Stimulated activated naive CD8-positive, alpha-beta T cell treated with anti-CD3 and anti-CD28 coated beads, Interleukin-15, Interleukin-2, amounts not matched to agents 100 ng/mL and 50 ng/mL, for 24 hours (primary cell): Measurements from ENCODE around the gene ATN1.
A peak's percentile ranks its signal among the peaks of the same experiment; 100 is the strongest.

Experiments used
- H3K27ac Mint-ChIP-seq: one replicate; pipeline ENCODE4 v1.8.0; 2021; ENCODE audit warnings: mild to moderate bottlenecking, mixed read lengths
- H3K27me3 Mint-ChIP-seq: one replicate; pipeline ENCODE4 v1.8.0; 2021; ENCODE audit warnings: mixed read lengths
- H3K36me3 Mint-ChIP-seq: one replicate; pipeline ENCODE4 v1.8.0; 2021; ENCODE audit warnings: low read depth, mixed read lengths
- H3K4me1 Mint-ChIP-seq: one replicate; pipeline ENCODE4 v1.8.0; 2021; ENCODE audit warnings: low read depth, mixed read lengths
- H3K4me3 Mint-ChIP-seq: one replicate; pipeline ENCODE4 v1.8.0; 2021; ENCODE audit warnings: mild to moderate bottlenecking, mixed read lengths
- H3K9me3 Mint-ChIP-seq: one replicate; pipeline ENCODE4 v1.8.0; 2021; ENCODE audit warnings: mixed read lengths

The ATN1 gene

DNA sequence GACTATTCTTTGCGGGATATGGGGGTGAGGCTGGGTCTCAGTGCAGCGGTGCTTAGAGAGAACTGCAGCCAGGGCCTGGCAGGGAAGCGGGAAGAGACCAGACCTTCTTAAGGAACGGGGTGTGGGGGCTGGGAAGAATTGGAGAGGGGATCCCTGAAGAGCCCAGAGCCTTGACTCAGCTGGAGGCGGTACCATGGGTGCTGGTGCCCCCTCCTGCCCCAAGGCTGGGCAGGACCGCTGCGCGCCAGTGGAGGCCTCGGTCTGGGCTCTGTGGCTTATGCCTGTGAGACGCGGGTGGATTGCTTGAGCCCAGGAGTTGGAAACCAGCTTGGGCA is 14.5 kb downstream of the ATN1 start:
- H3K27ac Mint-ChIP-seq: peak overlapping the region; percentile 99
- no peaks in the 10 kb centered on the region for H3K9me3 Mint-ChIP-seq
- peaks cover 63% of the 10 kb centered on the region for H3K4me1 Mint-ChIP-seq
- H3K27me3 Mint-ChIP-seq: peaks cover 4% of the 10 kb centered on the region
- H3K4me3 Mint-ChIP-seq: no peak overlapping the region
- H3K36me3 Mint-ChIP-seq: peaks cover 31% of the 10 kb centered on the region

- H3K27ac Mint-ChIP-seq: peak overlapping the region; percentile 99
- peak overlapping the region; percentile 98 for H3K4me3 Mint-ChIP-seq
- H3K9me3 Mint-ChIP-seq: no peaks in the 10 kb centered on the region
- H3K36me3 Mint-ChIP-seq: peaks cover 31% of the 10 kb centered on the region
- H3K4me1 Mint-ChIP-seq: peaks cover 68% of the 10 kb centered on the region
- H3K27me3 Mint-ChIP-seq: peaks cover 4% of the 10 kb centered on the region
Observed at GRCh38 chr12:6943389-6943721, 15.6 kb downstream of the ATN1 start.

GRCh38 chr12:6943722-6944380 is 16.1 kb downstream of the ATN1 start, which contains the start of the genes C12orf57 and RNU7-1:
Gene C12orf57, plus strand, starts transcription at chr12:6944022. Its CDS starts 100 bp downstream, at chr12:6944122.
Gene RNU7-1, plus strand, starts transcription at chr12:6943816.
- H3K27ac Mint-ChIP-seq: peak within 1 kb of the TSS; percentile 99
- peaks cover 71% of the 10 kb centered on the region for H3K4me1 Mint-ChIP-seq
- H3K36me3 Mint-ChIP-seq: peaks cover 31% of the 10 kb centered on the region
- no peaks in the 10 kb centered on the region for H3K9me3 Mint-ChIP-seq
- H3K27me3 Mint-ChIP-seq: peaks cover 4% of the 10 kb centered on the region
- H3K4me3 Mint-ChIP-seq: peak within 1 kb of the TSS; percentile 98

GRCh38 chr12:6944381-6945186 is 16.8 kb downstream of the ATN1 start:
- H3K4me3 Mint-ChIP-seq: peak overlapping the region; percentile 98
- peaks cover 71% of the 10 kb centered on the region for H3K4me1 Mint-ChIP-seq
- H3K27ac Mint-ChIP-seq: peak overlapping the region; percentile 99
- no peaks in the 10 kb centered on the region for H3K9me3 Mint-ChIP-seq
- H3K27me3 Mint-ChIP-seq: peaks cover 4% of the 10 kb centered on the region
- H3K36me3 Mint-ChIP-seq: peaks cover 26% of the 10 kb centered on the region

GRCh38 chr12:6945613-6946012 is 17.9 kb downstream of the ATN1 start:
- Mint-ChIP-seq H3K4me1 (peaks cover 81% of the 10 kb centered on the region), H3K4me3 (peak overlapping the region; percentile 98), H3K27ac (peak overlapping the region; percentile 99), H3K9me3 (no peaks in the 10 kb centered on the region), H3K27me3 (peaks cover 4% of the 10 kb centered on the region), H3K36me3 (peaks cover 23% of the 10 kb centered on the region)

- peaks cover 4% of the 10 kb centered on the region for H3K27me3 Mint-ChIP-seq
- peaks cover 23% of the 10 kb centered on the region for H3K36me3 Mint-ChIP-seq
- peaks cover 86% of the 10 kb centered on the region for H3K4me1 Mint-ChIP-seq
- H3K27ac Mint-ChIP-seq: peak overlapping the region; percentile 99
- H3K4me3 Mint-ChIP-seq: peak overlapping the region; percentile 98
- no peaks in the 10 kb centered on the region for H3K9me3 Mint-ChIP-seq
Observed at GRCh38 chr12:6946033-6946919, 18.5 kb downstream of the ATN1 start.

- Mint-ChIP-seq H3K36me3 (peaks cover 23% of the 10 kb centered on the region), H3K4me1 (peaks cover 86% of the 10 kb centered on the region), H3K27me3 (peaks cover 4% of the 10 kb centered on the region), H3K4me3 (peak overlapping the region; percentile 98), H3K9me3 (no peaks in the 10 kb centered on the region), H3K27ac (peak overlapping the region; percentile 99)
Observed at GRCh38 chr12:6946920-6947374, 19.2 kb downstream of the ATN1 start.

DNA sequence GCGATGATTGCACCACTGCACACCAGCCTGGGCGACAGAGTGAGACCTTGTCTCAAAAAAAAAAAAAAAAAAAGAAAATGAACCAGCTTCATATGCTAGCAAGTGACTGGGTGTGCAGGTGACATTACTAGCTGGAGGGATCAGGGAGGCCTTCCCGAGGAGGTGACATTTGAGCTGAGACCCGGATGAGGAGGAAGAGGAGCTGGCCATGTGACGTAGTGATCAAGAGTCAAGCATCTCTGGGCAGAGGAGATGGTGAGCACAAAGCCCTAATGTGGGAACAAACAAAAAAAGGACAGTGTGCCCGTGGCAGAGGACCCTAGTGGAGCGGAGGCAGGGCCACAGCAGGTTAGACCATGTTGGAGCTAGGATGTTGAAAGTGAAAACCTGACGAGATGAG is 19.9 kb downstream of the ATN1 start:
- no peaks in the 10 kb centered on the region for H3K9me3 Mint-ChIP-seq
- H3K4me3 Mint-ChIP-seq: peak overlapping the region; percentile 98
- H3K36me3 Mint-ChIP-seq: peaks cover 28% of the 10 kb centered on the region

GRCh38 chr12:6948873-6949594 is 21.3 kb downstream of the ATN1 start:
- peak overlapping the region; percentile 99 for H3K27ac Mint-ChIP-seq
- H3K27me3 Mint-ChIP-seq: no peaks in the 10 kb centered on the region
- H3K4me1 Mint-ChIP-seq: peaks cover 80% of the 10 kb centered on the region
- no peaks in the 10 kb centered on the region for H3K9me3 Mint-ChIP-seq
- H3K4me3 Mint-ChIP-seq: peak overlapping the region; percentile 66
- peaks cover 38% of the 10 kb centered on the region for H3K36me3 Mint-ChIP-seq

More for the DNA sequence above, 19.9 kb downstream of the ATN1 start:
- peaks cover 4% of the 10 kb centered on the region for H3K27me3 Mint-ChIP-seq
- H3K27ac Mint-ChIP-seq: peak overlapping the region; percentile 85
- H3K4me1 Mint-ChIP-seq: peaks cover 80% of the 10 kb centered on the region

- peak overlapping the region; percentile 98 for H3K4me3 Mint-ChIP-seq
- peak overlapping the region; percentile 99 for H3K27ac Mint-ChIP-seq
- peaks cover 46% of the 10 kb centered on the region for H3K36me3 Mint-ChIP-seq
- peaks cover 81% of the 10 kb centered on the region for H3K4me1 Mint-ChIP-seq
- no peaks in the 10 kb centered on the region for H3K27me3 Mint-ChIP-seq
- no peaks in the 10 kb centered on the region for H3K9me3 Mint-ChIP-seq
Observed at GRCh38 chr12:6950401-6950801, 22.6 kb downstream of the ATN1 start.

GRCh38 chr12:6950811-6951540 is 23.2 kb downstream of the ATN1 start, which contains the start of gene PTPN6:
Gene PTPN6, plus strand, starts transcription at chr12:6951356. Its CDS starts 157 bp downstream, at chr12:6951513.
- Mint-ChIP-seq H3K9me3 (no peaks in the 10 kb centered on the region), H3K36me3 (peaks cover 46% of the 10 kb centered on the region), H3K4me1 (peaks cover 81% of the 10 kb centered on the region), H3K27me3 (no peaks in the 10 kb centered on the region), H3K27ac (peak within 1 kb of the TSS; percentile 99), H3K4me3 (peak within 1 kb of the TSS; percentile 98)

- H3K4me1 Mint-ChIP-seq: peaks cover 81% of the 10 kb centered on the region
- no peaks in the 10 kb centered on the region for H3K27me3 Mint-ChIP-seq
- peaks cover 50% of the 10 kb centered on the region for H3K36me3 Mint-ChIP-seq
- peak overlapping the region; percentile 98 for H3K4me3 Mint-ChIP-seq
- H3K27ac Mint-ChIP-seq: peak overlapping the region; percentile 99
- no peaks in the 10 kb centered on the region for H3K9me3 Mint-ChIP-seq
Observed at GRCh38 chr12:6951551-6952120, 23.9 kb downstream of the ATN1 start.

- Mint-ChIP-seq H3K36me3 (peaks cover 56% of the 10 kb centered on the region), H3K4me1 (peaks cover 81% of the 10 kb centered on the region), H3K27ac (peak overlapping the region; percentile 99), H3K27me3 (no peaks in the 10 kb centered on the region), H3K4me3 (peak overlapping the region; percentile 98), H3K9me3 (no peaks in the 10 kb centered on the region)
Observed at GRCh38 chr12:6952121-6952862, 24.5 kb downstream of the ATN1 start.
